ENCODE results near the gene AK1.
"Not testable (repeated sequence)": the region's sequence is repeated elsewhere in the genome, so short reads cannot be mapped to it uniquely, and the experiment has no call there.

The AK1 gene

DNA sequence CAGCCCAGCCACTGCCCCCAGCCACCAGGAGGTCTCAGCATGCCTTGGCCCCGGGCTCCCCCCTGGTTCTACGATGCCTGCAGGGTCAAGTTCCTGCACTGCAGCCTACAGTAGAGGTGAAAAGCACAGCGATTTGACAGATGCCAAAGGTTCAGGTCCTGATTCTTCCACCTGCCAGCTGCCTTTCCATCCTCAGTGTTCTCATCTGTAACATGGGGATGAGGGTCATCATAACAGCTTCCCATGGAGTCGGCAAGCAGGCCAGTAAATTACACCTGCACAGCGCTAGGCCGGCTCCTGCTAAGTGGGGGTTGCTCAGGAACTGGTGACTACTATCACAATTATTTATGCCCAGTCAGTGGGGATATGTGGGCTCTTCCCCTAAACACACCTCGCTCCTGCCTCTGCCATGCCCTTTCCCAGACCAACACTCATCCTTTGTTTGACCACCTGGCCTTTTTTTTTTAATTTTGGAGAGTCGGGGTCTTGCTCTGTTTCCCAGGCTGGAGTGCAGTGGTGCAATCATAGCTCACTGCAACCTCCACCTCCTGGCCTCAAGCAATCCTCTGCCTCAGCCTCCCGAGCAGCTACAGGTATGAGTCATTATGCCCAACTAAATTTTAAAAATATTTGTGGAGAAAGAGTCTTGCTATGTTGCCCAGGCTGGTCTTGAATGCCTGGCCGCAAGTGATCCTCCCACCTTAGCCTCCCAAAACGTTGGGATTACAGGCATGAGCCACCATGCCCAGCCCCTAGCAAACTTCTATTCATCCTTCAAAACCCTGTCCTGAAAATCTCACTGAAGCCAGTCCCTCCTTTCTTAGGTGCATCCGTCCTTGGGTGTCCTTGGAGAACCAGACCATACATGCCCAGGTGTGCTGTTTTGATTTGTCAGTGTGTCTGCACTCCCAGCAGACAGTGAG, 29.4 kb downstream of the AK1 start:
- no peak for DNase-seq (ENCODE audit: low spot score)

DNA sequence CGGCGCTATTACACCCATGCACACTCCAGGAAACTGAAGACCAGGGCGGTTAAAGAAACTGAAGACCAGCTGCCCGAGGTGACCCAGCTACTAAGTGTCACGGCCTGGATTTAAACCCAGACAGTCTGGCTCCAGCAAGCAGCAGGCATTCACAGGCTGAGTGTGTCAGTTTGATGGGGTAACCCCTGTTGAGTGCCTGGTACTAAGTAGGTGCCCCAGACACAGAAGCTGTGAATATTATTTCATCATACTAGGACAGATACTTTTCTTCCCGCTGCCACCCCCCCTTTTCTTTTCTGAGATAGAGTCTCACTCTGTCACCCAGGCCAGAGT, 30.3 kb downstream of the AK1 start:
- no peak for DNase-seq (ENCODE audit: low spot score)

DNA sequence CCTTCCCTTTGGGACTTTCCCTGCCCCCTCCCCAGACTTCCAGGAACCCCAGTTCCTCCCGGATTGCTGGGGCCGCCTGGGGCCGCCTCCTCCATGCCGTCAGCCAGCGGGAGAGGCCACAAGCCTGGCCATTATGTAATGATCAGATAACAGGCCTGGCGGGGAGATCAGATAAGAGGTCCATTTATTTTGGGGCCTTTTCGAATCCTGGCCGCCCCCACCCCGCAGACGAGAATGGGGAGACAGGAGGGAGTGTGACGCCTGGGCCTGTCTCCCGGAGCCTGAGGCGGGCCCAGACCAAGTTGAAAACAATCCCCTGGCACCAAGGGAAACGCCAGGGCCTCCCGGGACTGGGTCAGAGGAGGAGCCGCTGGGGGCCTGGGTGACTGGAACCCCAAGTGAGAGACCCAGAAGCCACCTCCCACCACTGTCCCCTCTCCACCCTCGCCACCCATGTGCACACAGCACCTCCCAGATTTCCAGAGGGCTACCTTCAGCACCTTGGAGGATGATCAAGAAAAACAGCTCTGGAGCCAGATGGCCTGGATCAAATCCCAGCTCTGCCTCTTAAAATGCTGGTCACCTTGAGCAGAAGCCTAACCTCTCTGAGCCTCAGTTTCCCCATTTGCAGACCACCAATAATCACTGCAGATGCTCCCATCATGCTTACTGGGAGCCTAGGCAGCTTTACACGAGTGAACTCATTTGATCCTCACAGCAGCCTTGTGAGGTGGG, 30.9 kb downstream of the AK1 start:
- no peak for DNase-seq (ENCODE audit: low spot score)

DNA sequence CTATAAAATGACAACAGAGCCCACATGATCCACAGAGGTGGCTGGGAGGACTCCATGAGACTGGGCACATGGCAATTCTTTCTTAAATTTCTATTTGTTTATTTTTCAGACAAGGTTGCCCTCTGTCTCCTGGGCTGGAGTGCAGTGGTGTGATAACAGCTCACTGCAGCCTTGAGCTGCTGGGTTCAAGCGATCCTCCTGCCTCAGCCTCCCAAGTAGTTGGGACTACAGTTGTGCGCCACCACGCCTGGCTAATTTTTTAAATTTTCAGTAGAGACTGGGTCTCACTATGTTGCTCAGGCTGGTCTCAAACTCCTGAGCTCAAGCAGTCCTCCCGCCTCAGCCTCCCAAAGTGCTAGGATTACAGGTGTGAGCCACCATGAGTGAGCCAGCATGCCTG, 31.9 kb downstream of the AK1 start:
- DNase-seq (ENCODE audit: low spot score) = not testable (repeated sequence)

DNA sequence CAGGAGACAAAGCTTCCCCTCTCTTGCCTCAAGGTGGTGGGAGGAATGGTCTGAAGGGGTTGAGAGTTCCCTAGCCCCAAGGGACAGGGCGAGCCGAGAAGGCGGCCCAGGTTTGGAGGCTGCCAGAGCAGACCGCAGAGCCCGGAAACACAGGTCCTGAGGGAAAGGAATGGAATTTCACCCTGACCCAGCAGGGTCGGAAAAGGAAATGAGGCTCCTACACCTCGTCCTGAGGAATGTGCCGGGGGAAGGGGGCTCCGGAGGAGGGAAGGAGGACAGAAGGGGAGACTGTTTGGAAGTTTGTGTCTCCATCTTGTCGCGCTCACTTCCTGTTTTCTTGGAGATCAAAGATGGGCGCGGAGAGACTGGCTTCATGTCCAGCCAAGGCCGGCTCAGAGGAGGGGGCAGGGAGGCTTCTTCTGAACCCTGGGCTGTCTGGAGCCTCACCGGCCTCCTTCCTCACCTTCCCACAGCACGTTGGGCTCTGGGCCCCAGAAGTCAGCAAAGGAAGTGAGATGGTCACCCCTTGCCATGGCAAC, 32.6 kb downstream of the AK1 start:
- DNase-seq (ENCODE audit: low spot score) = no peak

DNA sequence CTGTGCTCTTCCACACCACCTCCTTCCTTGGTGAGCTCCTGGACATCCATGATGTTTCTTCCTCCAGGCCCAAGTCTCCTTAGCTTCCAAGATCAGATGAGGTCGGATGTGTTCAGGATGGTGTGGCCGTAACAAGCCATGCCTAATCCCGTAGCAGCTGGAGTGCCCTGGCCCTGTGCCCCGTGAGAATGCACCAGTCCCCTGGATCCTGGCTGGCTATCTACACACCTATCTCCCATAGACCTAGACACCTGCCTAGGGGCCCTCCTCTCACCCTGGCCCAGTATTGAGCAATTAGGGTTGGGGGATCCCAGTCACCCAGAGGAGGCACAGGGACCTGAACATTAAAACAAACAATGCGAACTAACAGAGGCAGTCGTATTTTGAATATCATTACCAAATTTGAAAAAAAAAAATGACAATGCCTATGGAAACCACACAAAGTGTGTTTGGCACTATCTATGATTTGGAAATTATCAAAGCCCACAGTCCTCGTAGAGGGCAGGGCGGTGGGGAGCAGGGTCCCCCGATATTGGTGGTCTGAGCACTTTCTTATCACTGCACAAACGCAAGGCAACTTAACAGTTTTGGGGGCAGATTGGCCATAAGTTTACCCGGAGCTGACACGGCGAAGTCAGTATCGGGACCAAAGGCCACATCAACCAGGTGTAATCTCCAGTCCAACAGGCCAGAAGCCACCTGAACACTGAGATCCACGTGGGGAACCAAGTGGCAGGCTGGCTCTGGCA, 36.2 kb downstream of the AK1 start:
- no peak for DNase-seq (ENCODE audit: low spot score)

DNA sequence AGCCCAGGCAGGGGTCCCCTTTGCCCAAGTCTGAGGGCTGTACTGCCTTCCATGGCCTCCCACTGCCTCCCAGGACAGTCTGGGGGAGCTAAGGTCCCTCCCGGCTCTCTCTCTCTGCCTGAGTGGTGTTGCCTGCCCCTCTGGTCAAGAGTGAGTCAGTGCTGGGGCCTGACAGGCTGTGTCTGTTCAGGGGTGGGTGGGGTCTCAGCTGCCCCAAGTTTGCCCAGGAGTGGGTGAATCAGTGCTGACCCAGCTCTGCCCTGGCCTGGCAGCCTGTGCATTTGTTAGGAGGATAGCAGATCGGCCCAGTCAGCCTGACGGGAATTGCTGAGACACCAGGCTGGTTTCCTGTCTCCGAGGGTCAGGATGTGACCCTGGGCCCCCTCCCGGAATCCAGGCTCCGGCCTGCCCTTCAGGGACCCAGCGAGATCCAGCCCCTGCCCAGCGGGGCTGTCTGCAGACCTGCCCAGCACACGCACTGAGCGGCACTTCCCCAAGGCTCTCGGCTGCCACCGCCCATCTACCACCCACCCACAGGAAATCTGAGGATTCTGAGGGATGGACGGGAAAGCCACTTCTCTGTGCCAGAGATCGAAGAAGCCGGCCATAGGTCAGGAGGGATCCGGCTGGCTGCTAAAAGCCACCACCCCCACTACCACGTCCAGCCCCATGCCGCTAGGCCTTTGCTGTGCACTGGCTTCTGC, 38.9 kb downstream of the AK1 start:
- DNase-seq (ENCODE audit: low spot score) = no peak

DNA sequence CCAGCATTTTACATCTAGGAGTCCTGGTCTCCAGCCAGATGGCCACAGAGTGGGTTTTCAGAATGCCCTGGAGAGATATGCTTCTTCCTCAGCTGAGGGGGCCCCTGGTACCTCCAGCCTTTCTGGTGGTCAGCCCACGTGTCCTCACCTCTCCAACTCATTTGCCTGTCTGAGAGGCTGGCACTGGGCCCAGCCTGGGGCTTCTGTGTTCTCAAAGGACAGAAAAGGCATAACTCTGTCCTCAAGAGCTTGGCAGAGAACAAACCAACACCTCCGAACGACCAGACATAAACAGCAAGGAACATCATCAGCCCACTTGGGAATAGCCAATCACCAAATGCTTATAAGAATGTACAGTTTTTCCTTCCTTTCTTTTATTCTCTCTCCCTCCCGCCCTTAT, 40.1 kb downstream of the AK1 start:
- no peak for DNase-seq (ENCODE audit: low spot score)

DNA sequence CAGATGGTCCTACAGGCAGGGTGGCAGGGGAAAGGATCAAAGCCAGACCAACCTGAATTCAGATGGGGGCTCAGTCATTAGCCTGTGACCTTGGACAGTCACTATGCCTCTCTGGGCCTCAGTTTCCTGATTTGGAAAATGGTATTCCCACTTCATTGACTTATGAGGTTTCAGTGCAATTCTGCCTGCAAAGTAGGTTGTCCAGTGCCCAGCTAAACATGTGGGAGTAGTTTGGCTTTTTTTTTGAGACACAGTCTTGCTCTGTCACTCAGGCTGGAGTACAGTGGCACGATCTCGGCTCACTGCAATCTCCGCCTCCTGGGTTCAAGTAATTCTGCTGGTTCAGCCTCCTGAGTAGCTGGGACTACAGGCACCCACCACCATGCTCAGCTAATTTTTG, 40.9 kb downstream of the AK1 start:
- not testable (repeated sequence) for DNase-seq (ENCODE audit: low spot score)

DNA sequence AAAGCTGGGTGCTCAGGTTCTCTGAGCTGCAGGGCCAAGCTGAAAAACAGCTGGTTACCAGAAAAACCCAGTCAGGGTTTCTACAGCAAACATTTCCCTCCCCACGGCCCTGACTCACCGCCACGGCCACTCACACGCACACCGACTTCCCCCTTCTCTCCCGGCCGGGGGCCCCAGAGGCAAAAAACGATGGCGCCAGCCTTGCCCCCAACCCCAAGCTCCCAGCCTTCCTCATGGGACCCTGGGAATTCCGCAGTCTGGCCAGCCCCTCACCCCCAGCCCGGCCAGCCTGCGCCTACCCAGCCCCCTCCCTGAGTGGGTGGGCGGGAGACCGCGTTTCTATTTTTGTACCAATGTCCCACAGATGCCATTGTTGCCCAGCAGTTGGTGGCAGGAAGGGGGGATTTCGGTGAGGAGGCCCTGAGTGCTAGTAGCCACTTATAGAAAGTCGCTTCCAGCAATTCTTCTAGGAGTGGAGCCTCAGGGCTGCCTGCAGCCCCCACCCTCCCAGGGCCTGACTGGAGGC, 41.4 kb downstream of the AK1 start:
- DNase-seq (ENCODE audit: low spot score) = no peak

DNA sequence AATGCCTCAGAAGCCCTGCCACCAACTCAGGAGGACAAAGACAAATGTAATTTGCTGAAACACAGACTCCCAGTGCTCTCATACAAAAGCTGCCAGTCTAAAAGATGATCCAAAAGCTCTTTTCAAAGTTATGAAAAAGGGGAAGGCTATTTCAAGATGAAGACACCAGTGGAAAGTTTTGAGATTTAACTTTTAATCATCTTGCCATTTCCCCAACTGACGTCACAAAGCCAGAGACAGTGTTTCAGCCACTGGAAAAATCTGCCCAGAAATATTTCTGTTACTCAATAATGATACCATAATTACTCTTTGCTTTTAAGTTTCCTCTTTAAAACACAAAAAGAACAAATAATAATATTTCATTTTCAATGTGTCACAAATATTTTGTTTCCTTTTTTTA, 43.9 kb downstream of the AK1 start:
- DNase-seq (ENCODE audit: low spot score) = no peak

DNA sequence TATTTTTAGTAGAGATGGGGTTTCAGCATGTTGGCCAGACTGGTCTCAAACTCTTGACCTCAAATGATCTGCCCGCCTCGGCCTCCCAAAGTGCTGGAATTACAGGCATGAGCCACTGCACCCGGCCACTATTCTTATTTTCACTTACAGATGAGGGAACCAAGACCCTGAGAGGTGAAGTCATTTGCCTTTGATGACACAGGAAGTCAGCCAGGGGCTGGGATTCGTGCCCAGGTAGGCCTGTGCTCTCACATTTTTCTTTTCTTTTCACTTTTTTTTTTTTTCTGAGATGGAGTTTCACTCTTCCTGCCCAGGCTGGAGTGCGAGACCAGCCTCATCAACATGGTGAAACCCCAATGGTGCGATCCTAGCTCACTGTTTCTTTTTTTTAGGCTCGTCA, 45.2 kb downstream of the AK1 start:
- no peak for DNase-seq (ENCODE audit: low spot score)

DNA sequence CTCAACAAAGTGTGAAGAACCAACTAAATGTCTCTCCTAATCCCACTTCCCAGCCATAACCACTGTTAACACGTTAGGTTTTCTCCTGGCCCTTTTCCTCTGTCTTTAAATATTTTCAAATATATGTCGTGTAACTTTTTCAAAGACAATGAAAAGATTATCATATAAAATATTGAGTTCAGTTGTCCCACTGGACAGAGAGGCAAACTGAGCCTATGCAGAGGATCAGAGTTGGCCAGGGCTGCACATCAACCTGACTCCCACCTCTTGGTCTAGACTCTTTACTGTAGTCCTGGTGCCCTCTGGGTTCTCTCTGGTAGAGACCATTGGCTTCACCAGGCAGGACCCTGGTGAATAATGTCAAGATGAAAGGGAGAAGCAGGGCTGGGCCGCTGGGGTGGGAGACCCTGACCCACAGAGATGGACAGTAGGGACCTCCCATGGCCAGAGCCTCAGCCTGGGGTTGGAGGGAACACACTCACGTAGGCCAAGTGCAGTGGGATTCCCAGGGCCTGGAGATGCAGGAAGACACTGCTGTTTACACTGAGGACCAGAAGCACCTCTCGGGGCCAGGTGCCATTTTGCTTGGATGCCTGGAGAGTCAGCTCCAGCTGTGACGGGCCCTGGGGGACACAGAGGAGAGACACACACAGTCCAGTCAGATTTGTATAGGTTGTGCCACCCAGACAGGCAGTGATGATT, 48.1 kb downstream of the AK1 start:
- no peak for DNase-seq (ENCODE audit: low spot score)

DNA sequence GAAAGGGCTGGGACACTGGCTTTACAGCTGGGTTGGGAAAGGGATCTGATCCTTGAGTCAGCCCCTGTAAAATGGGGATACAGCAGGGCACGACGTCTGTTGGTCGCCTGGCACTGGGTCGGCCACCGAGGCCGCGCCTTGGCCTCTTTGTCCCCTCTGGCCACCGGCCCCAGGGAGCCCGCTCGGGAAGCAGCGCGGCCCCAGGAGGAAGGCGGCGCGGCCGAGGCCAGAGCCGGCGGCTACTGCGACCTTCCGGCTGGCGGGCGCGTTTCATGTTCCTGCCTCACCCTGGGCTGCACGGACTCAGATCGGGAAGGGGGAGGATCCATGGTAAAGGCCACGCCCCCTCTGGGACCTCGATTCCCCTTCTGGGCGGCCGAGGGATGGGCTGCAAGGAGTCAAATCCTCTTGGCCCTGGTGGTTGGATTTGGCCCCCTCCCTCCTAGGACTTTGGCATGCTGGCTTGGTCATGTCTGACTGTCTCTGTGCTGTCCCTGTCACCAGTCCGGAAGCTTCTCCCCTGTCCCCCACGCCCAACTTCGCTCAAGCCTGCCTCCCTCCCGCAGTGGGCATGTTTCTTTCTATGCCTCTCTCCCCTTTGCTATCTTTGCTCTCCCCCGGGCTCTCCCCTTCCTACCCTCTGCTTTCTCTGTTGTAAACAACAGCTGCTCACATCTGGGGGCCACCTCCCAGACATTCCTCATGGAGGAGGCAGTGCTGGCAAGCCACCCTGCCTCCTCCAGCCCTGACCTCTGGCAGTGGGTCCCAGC, 49.0 kb downstream of the AK1 start:
- DNase-seq (ENCODE audit: low spot score) = peak; percentile 40

DNA sequence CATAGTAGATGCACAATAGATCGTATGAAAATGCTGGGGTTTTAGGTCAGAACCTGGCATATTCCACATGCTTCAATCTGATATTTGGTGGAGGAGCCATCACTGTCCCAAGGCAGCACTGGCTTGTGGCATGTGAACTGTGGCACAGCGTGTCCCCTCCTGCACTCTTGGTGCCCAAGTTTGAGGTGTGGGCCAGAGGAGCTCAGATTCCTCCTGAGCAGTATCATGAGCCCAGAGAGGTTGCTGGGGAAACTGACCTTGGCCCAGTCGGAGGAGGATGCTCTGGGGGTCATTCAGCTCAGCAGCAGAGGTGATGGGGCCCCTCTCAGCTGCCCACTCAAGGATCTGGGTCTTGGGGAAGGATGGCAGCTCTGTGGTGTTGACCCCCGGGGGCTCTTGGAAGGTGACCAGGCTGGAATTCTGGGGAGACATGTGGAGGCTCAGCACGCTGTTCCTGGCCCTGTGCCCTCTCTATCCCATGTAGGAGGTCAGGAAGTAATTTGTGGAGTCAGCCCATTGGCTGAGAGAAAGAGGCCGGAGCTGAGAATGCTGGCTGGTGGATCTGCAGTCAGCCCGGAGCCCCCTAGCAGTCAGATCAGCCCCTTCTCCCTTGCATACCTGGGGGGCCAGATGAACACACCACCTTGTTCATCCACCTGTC, 51.1 kb downstream of the AK1 start:
- no peak for DNase-seq (ENCODE audit: low spot score)

DNA sequence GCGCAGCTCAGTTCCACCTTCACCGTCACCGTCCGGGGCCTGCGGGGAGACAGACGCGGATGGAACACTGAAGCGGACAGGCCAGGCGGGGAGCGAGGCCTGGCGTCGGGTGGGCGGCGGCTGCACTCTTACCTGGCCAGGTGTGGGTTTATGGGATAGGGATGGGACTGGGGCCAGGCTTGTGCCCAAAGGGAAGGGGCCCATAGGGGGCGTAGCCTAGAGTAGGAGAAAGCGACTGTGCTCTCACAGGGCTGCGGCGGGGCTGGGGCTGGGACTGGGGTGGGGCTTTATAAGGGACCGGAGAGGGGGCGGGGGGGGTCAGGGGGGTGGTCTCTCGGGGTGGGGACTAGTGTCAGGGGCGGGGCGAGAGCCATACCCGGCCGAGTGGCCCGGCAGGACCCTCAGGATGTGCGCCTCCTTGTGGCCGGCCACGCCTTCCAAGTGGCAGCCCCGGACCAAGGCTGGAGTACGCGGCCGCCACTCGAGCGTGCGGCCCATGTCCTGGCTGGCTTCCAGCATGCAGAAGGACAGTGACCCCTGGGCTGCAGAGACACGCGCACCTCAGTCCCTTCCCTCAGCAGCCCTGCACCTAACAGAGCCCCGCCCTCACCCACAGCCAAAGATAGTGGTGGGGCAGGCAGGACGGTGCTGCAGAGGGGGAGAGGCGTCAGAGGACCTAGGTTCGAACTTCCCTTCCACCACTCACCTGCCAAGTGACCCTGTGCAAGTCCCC, 52.0 kb downstream of the AK1 start:
- DNase-seq (ENCODE audit: low spot score) = no peak

DNA sequence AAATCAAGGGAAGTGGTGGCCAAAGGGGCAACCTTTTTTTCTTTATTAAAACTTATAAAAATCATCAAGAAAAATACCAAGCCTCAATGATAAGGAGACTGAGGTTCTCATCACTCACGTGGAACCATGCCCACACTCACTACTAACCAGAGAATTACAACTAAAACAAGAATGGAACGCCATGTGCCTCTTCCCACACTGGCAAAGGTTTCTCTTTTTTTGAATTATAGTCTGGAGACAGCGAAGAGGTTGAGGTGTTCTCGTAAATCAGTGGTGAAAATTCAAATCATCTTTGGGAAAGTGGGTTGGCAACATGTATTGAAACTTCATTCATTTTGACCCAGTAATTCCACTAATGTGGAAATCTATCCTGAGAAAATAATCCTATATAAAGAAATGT, 55.4 kb downstream of the AK1 start:
- no peak for DNase-seq (ENCODE audit: low spot score)

DNA sequence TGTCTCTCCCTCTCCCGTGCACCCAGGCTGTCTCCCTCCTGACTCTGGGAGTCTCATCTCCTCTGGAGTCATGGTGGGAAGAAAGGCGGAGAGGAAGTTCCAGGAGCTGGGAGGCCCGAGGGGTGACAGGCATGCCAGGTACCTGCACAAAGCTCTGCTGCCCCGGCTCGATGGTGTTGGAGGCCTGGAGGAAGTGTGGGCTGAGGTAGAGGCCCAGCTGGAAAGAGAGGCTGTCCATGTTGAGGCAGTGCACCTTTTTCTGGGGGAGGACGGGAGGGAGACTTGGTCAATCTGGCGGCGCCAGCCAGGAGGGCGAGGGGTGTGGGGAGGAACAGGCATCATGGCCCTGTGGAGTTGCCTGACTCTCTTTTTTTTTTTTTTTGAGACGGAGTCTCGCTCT, 58.9 kb downstream of the AK1 start:
- DNase-seq (ENCODE audit: low spot score) = no peak

DNA sequence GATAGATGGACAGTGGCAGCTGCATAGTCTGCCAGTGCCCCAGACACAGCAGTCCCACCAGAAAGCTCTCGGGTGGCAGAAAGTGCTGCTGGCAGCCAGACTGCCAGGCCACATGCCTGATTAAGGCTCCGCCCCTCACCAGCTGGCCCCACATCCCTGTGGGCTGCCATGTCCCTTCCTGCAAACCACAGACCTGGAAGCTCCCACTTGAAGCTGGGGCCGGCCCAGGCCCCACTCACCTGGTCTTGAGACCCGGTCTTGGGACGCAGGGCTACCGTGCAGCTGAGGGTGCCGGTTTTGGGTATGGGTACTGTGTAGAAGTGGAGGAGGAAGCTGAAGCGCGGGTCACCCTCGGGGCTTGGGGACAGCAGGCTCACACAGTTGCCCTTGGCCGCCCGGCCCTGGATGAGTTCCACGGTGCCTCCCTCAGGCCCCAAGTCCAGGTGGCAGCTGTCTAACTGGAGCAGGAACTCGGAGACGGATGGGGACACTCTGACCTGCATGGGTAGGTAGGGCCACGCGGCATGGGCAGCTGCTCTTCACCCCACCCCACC, 59.5 kb downstream of the AK1 start:
- no peak for DNase-seq (ENCODE audit: low spot score)
